ENCODE data around the gene SSTR4.

The SSTR4 gene

DNA sequence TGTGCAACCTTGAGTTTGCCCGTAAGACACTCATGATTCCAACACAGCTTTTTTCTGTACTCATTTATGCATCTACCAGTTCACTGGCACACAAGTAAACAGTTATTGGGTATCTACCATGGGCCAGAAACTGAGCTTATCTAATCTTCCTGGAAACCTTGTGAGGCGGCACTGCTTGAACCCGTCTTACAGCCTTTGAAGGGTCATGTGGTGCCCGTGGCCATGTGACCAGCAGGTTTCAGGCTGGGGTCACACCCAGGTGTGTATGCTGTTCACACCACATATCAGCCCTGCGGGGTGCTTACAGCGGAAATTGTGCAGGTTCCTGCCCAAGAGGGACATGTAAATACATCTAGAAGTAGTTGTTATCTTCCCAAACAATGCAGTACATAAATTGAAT is 8.3 kb downstream of the SSTR4 start:
- DNase-seq: no peak
- H3K4me3 ChIP-seq (ENCODE audit: low read depth, low read length): no peak overlapping the region
- no peaks in the 10 kb centered on the region for H3K9me3 ChIP-seq
- TF ChIP-seq, protein P1, sequence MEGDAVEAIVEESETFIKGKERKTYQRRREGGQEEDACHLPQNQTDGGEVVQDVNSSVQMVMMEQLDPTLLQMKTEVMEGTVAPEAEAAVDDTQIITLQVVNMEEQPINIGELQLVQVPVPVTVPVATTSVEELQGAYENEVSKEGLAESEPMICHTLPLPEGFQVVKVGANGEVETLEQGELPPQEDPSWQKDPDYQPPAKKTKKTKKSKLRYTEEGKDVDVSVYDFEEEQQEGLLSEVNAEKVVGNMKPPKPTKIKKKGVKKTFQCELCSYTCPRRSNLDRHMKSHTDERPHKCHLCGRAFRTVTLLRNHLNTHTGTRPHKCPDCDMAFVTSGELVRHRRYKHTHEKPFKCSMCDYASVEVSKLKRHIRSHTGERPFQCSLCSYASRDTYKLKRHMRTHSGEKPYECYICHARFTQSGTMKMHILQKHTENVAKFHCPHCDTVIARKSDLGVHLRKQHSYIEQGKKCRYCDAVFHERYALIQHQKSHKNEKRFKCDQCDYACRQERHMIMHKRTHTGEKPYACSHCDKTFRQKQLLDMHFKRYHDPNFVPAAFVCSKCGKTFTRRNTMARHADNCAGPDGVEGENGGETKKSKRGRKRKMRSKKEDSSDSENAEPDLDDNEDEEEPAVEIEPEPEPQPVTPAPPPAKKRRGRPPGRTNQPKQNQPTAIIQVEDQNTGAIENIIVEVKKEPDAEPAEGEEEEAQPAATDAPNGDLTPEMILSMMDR (IDR thresholded peaks at IDR 0.05; ENCODE audit: low read depth, low read length): no peak
- no peaks in the 10 kb centered on the region for H3K36me3 ChIP-seq
- peaks cover 5% of the 10 kb centered on the region for H3K27me3 ChIP-seq
- H3K4me1 ChIP-seq: no peaks in the 10 kb centered on the region

DNA sequence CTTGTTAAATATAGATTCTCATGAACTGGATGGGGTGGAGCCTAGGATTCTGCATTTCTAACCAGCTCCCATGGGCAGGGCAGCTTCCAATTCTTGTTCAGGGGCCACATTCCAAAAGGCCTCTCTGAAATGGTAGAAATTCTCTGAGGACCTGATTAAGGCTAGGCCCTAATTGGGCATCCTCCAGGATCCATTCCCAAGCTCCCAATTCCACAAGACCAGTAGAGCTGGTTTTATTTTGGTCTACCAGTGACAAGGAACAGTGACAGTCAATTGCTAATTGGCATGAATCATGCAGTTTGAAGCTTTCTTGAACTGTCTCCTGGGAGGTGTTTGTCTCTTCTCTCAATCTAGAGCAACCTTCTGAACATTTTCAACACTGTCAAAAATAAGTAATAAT is 11.3 kb downstream of the SSTR4 start:
- TF ChIP-seq, protein P1 (IDR thresholded peaks at IDR 0.05; ENCODE audit: low read depth, low read length): no peak
- Histone ChIP-seq H3K4me1 (no peaks in the 10 kb centered on the region), H3K36me3 (no peaks in the 10 kb centered on the region), H3K9me3 (no peaks in the 10 kb centered on the region), H3K4me3 (ENCODE audit: low read depth, low read length) (no peak overlapping the region), H3K27me3 (peaks cover 21% of the 10 kb centered on the region)
- DNase-seq: no peak

DNA sequence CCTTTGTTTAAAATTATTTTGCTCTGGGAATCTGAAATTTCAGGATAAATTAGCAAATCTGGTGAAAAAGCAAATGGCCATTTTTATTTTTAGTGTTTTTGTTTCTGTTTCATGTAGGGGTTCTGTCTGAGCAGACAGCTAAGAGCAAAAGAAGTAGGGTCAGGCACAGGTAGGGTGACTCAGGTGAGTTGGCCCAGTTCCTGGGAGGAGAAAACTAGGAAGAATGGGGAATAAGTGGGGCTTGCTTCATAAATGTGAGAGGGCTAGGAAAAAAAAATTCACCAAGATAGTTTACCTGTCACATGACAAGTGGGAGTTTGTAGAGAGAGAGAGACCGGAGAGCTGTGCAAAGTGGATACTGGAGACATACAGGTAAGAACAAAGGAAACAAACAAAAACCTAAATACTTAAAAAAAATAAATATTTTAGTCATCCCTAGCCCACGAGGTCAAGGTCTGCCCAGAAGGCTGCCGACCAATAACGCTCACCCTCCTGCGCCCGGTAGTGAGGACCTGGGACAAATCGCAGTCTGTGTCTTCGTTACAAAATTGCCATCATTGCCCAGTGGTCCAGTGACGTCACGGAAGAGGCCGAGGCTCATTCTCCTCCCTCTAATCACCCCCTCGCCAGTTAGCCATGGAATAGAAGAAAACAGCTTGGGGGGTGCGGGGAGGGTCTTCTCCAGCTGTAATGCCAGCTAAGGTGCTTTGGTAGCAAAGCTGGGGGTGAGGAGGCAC is 12.1 kb downstream of the SSTR4 start:
- H3K36me3 ChIP-seq: no peaks in the 10 kb centered on the region
- DNase-seq: no peak
- TF ChIP-seq, protein P1 (IDR thresholded peaks at IDR 0.05; ENCODE audit: low read depth, low read length): no peak
- H3K4me1 ChIP-seq: no peaks in the 10 kb centered on the region
- no peaks in the 10 kb centered on the region for H3K9me3 ChIP-seq
- peaks cover 21% of the 10 kb centered on the region for H3K27me3 ChIP-seq
- no peak overlapping the region for H3K4me3 ChIP-seq (ENCODE audit: low read depth, low read length)

DNA sequence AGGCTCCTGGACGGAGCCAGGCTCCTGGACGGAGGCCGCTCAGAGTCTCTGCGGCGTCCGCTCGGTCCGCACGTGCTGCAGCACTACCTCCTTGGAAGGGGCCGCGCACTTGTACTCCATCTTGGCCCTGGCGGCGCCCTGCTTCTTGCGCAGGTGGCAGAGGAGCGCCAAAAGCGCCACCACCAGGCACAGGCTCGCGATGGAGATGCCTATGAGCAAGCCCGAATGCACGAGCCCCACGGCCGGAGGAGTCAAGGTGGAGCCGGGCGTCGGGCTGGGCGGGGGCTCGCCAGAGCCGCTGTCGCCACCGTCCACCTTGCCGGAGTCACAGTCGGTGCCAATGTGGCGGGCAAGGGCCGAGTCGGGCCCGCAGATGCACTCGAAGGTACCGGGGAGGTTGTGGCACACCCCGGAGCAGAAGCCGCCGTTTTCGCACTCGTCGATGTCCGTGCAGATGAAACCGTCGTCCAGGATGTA is 12.7 kb downstream of the SSTR4 start:
- no peak for DNase-seq
- Histone ChIP-seq H3K4me3 (ENCODE audit: low read depth, low read length) (no peak overlapping the region), H3K36me3 (no peaks in the 10 kb centered on the region), H3K4me1 (no peaks in the 10 kb centered on the region), H3K27me3 (peaks cover 21% of the 10 kb centered on the region), H3K9me3 (no peaks in the 10 kb centered on the region)
- TF ChIP-seq, protein P1 (IDR thresholded peaks at IDR 0.05; ENCODE audit: low read depth, low read length): no peak

DNA sequence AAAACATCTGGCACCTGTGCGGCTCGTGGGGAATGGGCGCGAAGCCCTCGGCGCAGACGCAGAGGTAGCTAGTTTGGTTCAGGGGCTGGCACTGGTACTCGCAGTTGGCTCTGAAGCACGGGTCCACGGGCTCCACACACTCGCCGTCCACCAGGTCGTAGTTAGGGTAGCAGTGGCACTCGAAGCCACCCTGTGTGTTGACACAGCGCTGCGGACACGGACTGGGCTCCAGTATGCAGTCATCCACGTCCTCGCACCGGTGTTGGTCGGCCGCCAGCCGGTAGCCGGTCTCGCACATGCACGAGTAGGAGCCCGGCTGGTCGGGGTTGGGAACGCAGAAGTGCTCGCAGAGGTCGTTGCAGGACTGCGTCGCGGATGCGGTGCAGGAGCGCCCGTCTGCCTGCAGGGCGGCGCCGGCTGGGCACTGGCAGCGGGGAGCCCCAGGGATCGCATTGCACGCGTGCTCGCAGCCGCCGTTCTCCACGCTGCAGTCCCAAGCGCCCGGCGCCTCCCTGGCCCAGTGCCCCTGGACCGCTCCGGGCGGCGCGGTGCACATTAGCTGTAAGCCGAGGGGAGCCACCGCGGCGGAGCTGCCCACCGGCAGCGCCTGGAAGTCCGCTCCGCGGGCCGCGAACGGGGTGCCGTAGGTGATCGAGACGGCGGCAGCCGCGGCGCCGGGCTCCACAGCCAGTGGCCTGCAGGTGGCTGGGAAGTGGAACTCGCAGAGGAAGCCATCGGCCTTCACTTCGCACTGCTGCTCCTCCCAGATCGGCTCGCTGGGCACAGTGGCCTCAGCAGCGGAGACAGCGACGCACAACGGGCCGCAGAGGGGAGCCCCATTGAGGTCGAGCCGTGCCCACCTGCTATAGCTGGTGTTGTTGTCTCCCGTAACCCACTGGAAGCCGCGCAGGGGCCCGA is 13.4 kb downstream of the SSTR4 start:
- H3K27me3 ChIP-seq: peaks cover 21% of the 10 kb centered on the region
- no peak for DNase-seq
- no peak overlapping the region for H3K4me3 ChIP-seq (ENCODE audit: low read depth, low read length)
- no peaks in the 10 kb centered on the region for H3K4me1 ChIP-seq
- TF ChIP-seq, protein P1 (IDR thresholded peaks at IDR 0.05; ENCODE audit: low read depth, low read length): no peak
- no peaks in the 10 kb centered on the region for H3K9me3 ChIP-seq
- H3K36me3 ChIP-seq: no peaks in the 10 kb centered on the region
